GM23338 (cell line): ENCODE data around the gene KCTD2. TPM values are rescaled to one million over a fixed set of nuclear protein-coding genes. Genes with fewer than 3 reads are reported as not detected.

Experiments
- ATAC-seq: fragments of 200-7000 bp; cut with Tn5 transposase; 3 replicates; pipeline ENCODE4 v1.9.1; 2020
- DNase-seq: peaks from one replicate; pipeline ENCODE4 v3.0.0-alpha.2; 2015; ENCODE audit warnings: low spot score
- H2AFZ ChIP-seq: fragments of 200-600 bp; sonication (generic); 2 replicates; pipeline ENCODE4 v1.8.0; 2016; ENCODE audit warnings: antibody characterized with exemption, mild to moderate bottlenecking, moderate library complexity
- H3F3A ChIP-seq: fragments of 200-600 bp; sonication (generic); replicated peaks from 2 replicates; pipeline ENCODE4 v1.8.0; 2017; ENCODE audit warnings: antibody characterized with exemption, mixed run types, low read depth
- H3K27ac ChIP-seq: fragments of 200-600 bp; sonication (generic); 2 replicates; pipeline ENCODE4 v1.6.1; 2016; ENCODE audit warnings: low read depth
- H3K27me3 ChIP-seq: fragments of 200-600 bp; sonication (generic); 2 replicates; pipeline ENCODE4 v1.8.0; 2016; ENCODE audit warnings: mild to moderate bottlenecking, mixed run types, moderate library complexity; ENCODE audit not compliant: insufficient read depth
- H3K36me3 ChIP-seq: fragments of 200-600 bp; sonication (generic); 2 replicates; pipeline ENCODE4 v1.8.0; 2016; ENCODE audit warnings: mild to moderate bottlenecking; ENCODE audit not compliant: insufficient read depth
- H3K4me1 ChIP-seq: fragments of 200-600 bp; sonication (generic); 2 replicates; pipeline ENCODE4 v1.8.0; 2016; ENCODE audit warnings: mild to moderate bottlenecking, moderate library complexity; ENCODE audit not compliant: insufficient read depth
- H3K4me2 ChIP-seq: fragments of 200-600 bp; sonication (generic); 2 replicates; pipeline ENCODE4 v1.7.1; 2017; ENCODE audit warnings: mixed run types
- H3K4me3 ChIP-seq: fragments of 200-600 bp; sonication (generic); 2 replicates; pipeline ENCODE4 v1.6.1; 2016; ENCODE audit warnings: mixed run types
- H3K79me2 ChIP-seq: fragments of 200-600 bp; sonication (generic); replicated peaks from 2 replicates; pipeline ENCODE4 v1.8.0; 2017; ENCODE audit warnings: mild to moderate bottlenecking; ENCODE audit not compliant: insufficient read depth
- H3K9me2 ChIP-seq: fragments of 200-600 bp; sonication (generic); 2 replicates; pipeline ENCODE4 v1.8.0; 2017; ENCODE audit not compliant: insufficient read depth
- H4K20me1 ChIP-seq: fragments of 200-600 bp; sonication (generic); replicated peaks from 2 replicates; pipeline ENCODE4 v1.8.0; 2017; ENCODE audit warnings: mild to moderate bottlenecking; ENCODE audit not compliant: insufficient read depth
- H3K27ac Mint-ChIP-seq: 2 replicates; pipeline ENCODE4 v1.8.0; 2020; ENCODE audit warnings: inconsistent platforms, mild to moderate bottlenecking, moderate library complexity, mixed read lengths
- H3K27me3 Mint-ChIP-seq: 3 replicates; pipeline ENCODE4 v1.8.0; 2022; ENCODE audit warnings: low read depth, mild to moderate bottlenecking, moderate library complexity, mixed read lengths, inconsistent platforms; ENCODE audit not compliant: insufficient read depth, poor library complexity
- H3K36me3 Mint-ChIP-seq: 3 replicates; pipeline ENCODE4 v1.8.0; 2021; ENCODE audit warnings: low read depth, mild to moderate bottlenecking, inconsistent platforms, moderate library complexity, mixed read lengths
- H3K4me1 Mint-ChIP-seq: 3 replicates; pipeline ENCODE4 v1.8.0; 2020; ENCODE audit warnings: mild to moderate bottlenecking, inconsistent platforms, mixed read lengths
- H3K4me3 Mint-ChIP-seq: 3 replicates; pipeline ENCODE4 v1.8.0; 2021; ENCODE audit warnings: moderate library complexity, mild to moderate bottlenecking, inconsistent platforms, mixed read lengths
- H3K9me3 Mint-ChIP-seq: 3 replicates; pipeline ENCODE4 v1.8.0; 2020; ENCODE audit warnings: moderate library complexity, mild to moderate bottlenecking, inconsistent platforms, mixed read lengths
- CREB1 ChIP-seq: fragments of 250-450 bp; sonication (Bioruptor Pico); IDR thresholded peaks from 2 replicates; pipeline ENCODE4 v1.5.0; 2020; ENCODE audit warnings: low read depth, mild to moderate bottlenecking, moderate library complexity
- CTCF ChIP-seq, 2 experiments: fragments of 200-600 bp in 1 of 2; sonication (generic) in 1 of 2; conservative IDR thresholded peaks; 2 replicates each; pipeline versions ENCODE4 v1.5.1 to v1.6.1; 2016 to 2017; ENCODE audit warnings: antibody characterized with exemption in 2 of 2, low read depth in 2 of 2, mild to moderate bottlenecking in 2 of 2, moderate library complexity in 1 of 2
- ETS1 ChIP-seq: IDR thresholded peaks from 2 replicates; pipeline ENCODE4 v1.6.1; 2016; ENCODE audit warnings: antibody characterized with exemption
- POLR2AphosphoS5 ChIP-seq: IDR thresholded peaks from 2 replicates; pipeline ENCODE4 v1.6.1; 2016; ENCODE audit warnings: antibody characterized with exemption, low read depth
- REST ChIP-seq: IDR thresholded peaks from one replicate; pipeline ENCODE4 v1.6.1; 2018; ENCODE audit warnings: antibody characterized with exemption; ENCODE audit not compliant: unreplicated experiment
- ZNF331 ChIP-seq: fragments of 250-450 bp; sonication (Bioruptor Pico); IDR thresholded peaks from 2 replicates; pipeline ENCODE4 v1.5.0; 2020; ENCODE audit warnings: low read depth, mild to moderate bottlenecking, moderate library complexity
- long read RNA-seq: library from polyadenylated mRNA; unstranded; transcript quantifications from one replicate; pipeline ENCODE4 v2.0.0, GENCODE V29; 2020; ENCODE audit not compliant: unreplicated experiment
- polyA plus RNA-seq: library from polyadenylated mRNA; unstranded; fragments of >200 nt; fragmentation: Nextera tagmentation; extraction: Ambion mirVana; gene quantifications from 2 replicates; pipeline ENCODE4 v1.2.1, GENCODE V29; 2016
- total RNA-seq: library from RNA; depleted of rRNA; stranded (reverse); fragments of >200 nt; shearing (Covaris generic); gene quantifications from 2 replicates; pipeline ENCODE4 v1.2.3, GENCODE V29; 2014; rRNA removed

Gene KCTD2
- total RNA-seq, result 24.3 and 30.0 TPM in 2 replicates
- polyA plus RNA-seq, result 7.4 and 8.1 TPM in 2 replicates
- long read RNA-seq, partial matches to known transcripts, result 0 of 4 reads
- long read RNA-seq, other reads (novel, unspliced or antisense), result 4 of 4 reads

- Histone ChIP-seq H2AFZ (peak within 1 kb of the TSS; percentile 40; the same call in 1 of the 2 replicates), H3K4me1 (peaks cover 38% of the 10 kb centered on the region), H3K4me2 (peak within 1 kb of the TSS; percentile 100), H4K20me1 (peaks cover 18% of the 10 kb centered on the region), H3K27ac (peak within 1 kb of the TSS; percentile 95), H3F3A (peaks cover 40% of the 10 kb centered on the region), H3K27me3 (no peaks in the 10 kb centered on the region), H3K79me2 (peaks cover 68% of the 10 kb centered on the region), H3K9me2 (no peaks in the 10 kb centered on the region), H3K4me3 (peak within 1 kb of the TSS; percentile 100), H3K36me3 (0 out of 2 replicates have a peak, but pooled peaks cover 11% of the 10 kb centered on the region)
- Mint-ChIP-seq H3K4me1 (peaks cover 42% of the 10 kb centered on the region), H3K9me3 (no peaks in the 10 kb centered on the region), H3K27ac (peak within 1 kb of the TSS; percentile 93), H3K27me3 (peaks cover 14% of the 10 kb centered on the region), H3K36me3 (peaks cover 44% of the 10 kb centered on the region), H3K4me3 (peak within 1 kb of the TSS; percentile 97)
- TF ChIP-seq ZNF331 (CRISPR knock-in tag), result no peak
- peak; percentile 78 for TF ChIP-seq CREB1 (CRISPR knock-in tag)
- no peak for TF ChIP-seq REST
- TF ChIP-seq CTCF (conservative IDR thresholded peaks at IDR 0.05; ENCODE audit: low read depth in 2 of 2), result no peak
- TF ChIP-seq POLR2AphosphoS5, result peak; percentile 90
- peak; percentile 55 for TF ChIP-seq ETS1
- ATAC-seq (peak; percentile 92), DNase-seq (peak; percentile 98)
Observed at GRCh38 chr17:75046407-75047289, at the start of gene KCTD2, which contains the start of gene ATP5PD. KCTD2 (plus strand) TSS chr17:75047225; CDS start chr17:75047251, 26 bp downstream. ATP5PD (minus strand) TSS chr17:75046969; CDS start chr17:75042650, 4,319 bp downstream.
